Stimulated activated CD4-positive, alpha-beta T cell treated with anti-CD3 and anti-CD28 coated beads, Interleukin-1b, Interleukin-23, amount 100 ng/mL, for 48 hours (primary cell): ENCODE measurements around the gene BTN2A1.

Source experiments
- DNase-seq: peaks from one replicate; pipeline ENCODE4 v3.0.0-alpha.2; 2020

Gene BTN2A1

GRCh38 chr6:26472549-26473290 lies 15.0 kb downstream of the BTN2A1 start:
- no peak for DNase-seq

GRCh38 chr6:26473429-26473757 lies 15.6 kb downstream of the BTN2A1 start:
- DNase-seq: no peak

- DNase-seq: peak; percentile 82
Observed at GRCh38 chr6:26473758-26474438, 16.1 kb downstream of the BTN2A1 start.

GRCh38 chr6:26474439-26474881 lies 16.7 kb downstream of the BTN2A1 start:
- DNase-seq: no peak

- DNase-seq: no peak
Observed at GRCh38 chr6:26475823-26476729, 18.3 kb downstream of the BTN2A1 start.

GRCh38 chr6:26476896-26477295 lies 19.1 kb downstream of the BTN2A1 start:
- DNase-seq: no peak

GRCh38 chr6:26477426-26477825 lies 19.7 kb downstream of the BTN2A1 start:
- no peak for DNase-seq

- DNase-seq: no peak
Observed at GRCh38 chr6:26478100-26478984, 20.6 kb downstream of the BTN2A1 start.

GRCh38 chr6:26478985-26479278 lies 21.2 kb downstream of the BTN2A1 start:
- no peak for DNase-seq

GRCh38 chr6:26482338-26482737 lies 24.6 kb downstream of the BTN2A1 start:
- DNase-seq: no peak

- DNase-seq: no peak
Observed at GRCh38 chr6:26483727-26484126, 26.0 kb downstream of the BTN2A1 start.

GRCh38 chr6:26484161-26484560 lies 26.4 kb downstream of the BTN2A1 start:
- DNase-seq: no peak

- no peak for DNase-seq
Observed at GRCh38 chr6:26485112-26485780, 27.5 kb downstream of the BTN2A1 start.

- no peak for DNase-seq
Observed at GRCh38 chr6:26486358-26486757, 28.6 kb downstream of the BTN2A1 start.

- DNase-seq: no peak
Observed at GRCh38 chr6:26487466-26487865, 29.7 kb downstream of the BTN2A1 start.

- DNase-seq: no peak
Observed at GRCh38 chr6:26489996-26490964, 32.5 kb downstream of the BTN2A1 start.

GRCh38 chr6:26491604-26492003 lies 33.8 kb downstream of the BTN2A1 start:
- DNase-seq: no peak

- DNase-seq: no peak
Observed at GRCh38 chr6:26493258-26493657, 35.5 kb downstream of the BTN2A1 start.

- no peak for DNase-seq
Observed at GRCh38 chr6:26494117-26494516, 36.4 kb downstream of the BTN2A1 start.

- no peak for DNase-seq
Observed at GRCh38 chr6:26495281-26495680, 37.5 kb downstream of the BTN2A1 start.

GRCh38 chr6:26497610-26498009 lies 39.9 kb downstream of the BTN2A1 start:
- no peak for DNase-seq
